H1 (cell line): ENCODE data around the gene TLK1.

ENCODE experiments used
- ASH2L ChIP-seq: fragments of 200-600, 300-600 bp; sonication (generic); IDR thresholded peaks from one replicate; pipeline ENCODE4 v1.7.1; 2017; ENCODE audit warnings: low read length
- BRCA1 ChIP-seq: IDR thresholded peaks from 2 replicates; pipeline ENCODE4 v1.6.1; 2012; ENCODE audit warnings: low read depth, low read length, improper control_type of control experiment
- EP300 ChIP-seq, 2 experiments: IDR thresholded peaks; 1 replicate in 1 of 2; 2 replicates in 1 of 2; pipeline ENCODE4 v1.6.1; 2011 to 2012; ENCODE audit warnings: low read depth in 2 of 2, low read length in 2 of 2, mild to moderate bottlenecking in 2 of 2, borderline replicate concordance in 1 of 2, inconsistent platforms in 1 of 2, moderate library complexity in 1 of 2
- EZH2 ChIP-seq: fragments of 200-600 bp; sonication (generic); IDR thresholded peaks from 2 replicates; pipeline ENCODE4 v1.7.1; 2012; ENCODE audit warnings: low read depth, mild to moderate bottlenecking, moderate library complexity, low read length, inconsistent platforms; ENCODE audit not compliant: severe bottlenecking
- JUND ChIP-seq: IDR thresholded peaks from 2 replicates; pipeline ENCODE4 v1.6.1; 2011; ENCODE audit warnings: mild to moderate bottlenecking, improper control_type of control experiment, low read length
- KDM5A ChIP-seq: fragments of 200-600 bp; IDR thresholded peaks from 2 replicates; pipeline ENCODE4 v1.7.1; 2012; ENCODE audit warnings: mild to moderate bottlenecking, low read length, inconsistent platforms, mixed read lengths
- POLR2A ChIP-seq, 2 experiments: IDR thresholded peaks; 1 replicate in 1 of 2; 2 replicates in 1 of 2; pipeline ENCODE4 v1.6.1; 2011; ENCODE audit warnings: low read depth in 2 of 2, low read length in 2 of 2, mild to moderate bottlenecking in 2 of 2; ENCODE audit errors: control extremely low read depth in 1 of 2
- POLR2AphosphoS5 ChIP-seq: IDR thresholded peaks from 2 replicates; pipeline ENCODE4 v1.6.1; 2011; ENCODE audit warnings: low read depth, low read length
- RFX5 ChIP-seq: IDR thresholded peaks from 2 replicates; pipeline ENCODE4 v1.6.1; 2011; ENCODE audit warnings: low read depth, low read length, improper control_type of control experiment, borderline replicate concordance
- SIX5 ChIP-seq: IDR thresholded peaks from 2 replicates; pipeline ENCODE4 v1.6.1; 2011; ENCODE audit warnings: mild to moderate bottlenecking, low read depth, low read length
- TAF1 ChIP-seq: IDR thresholded peaks from 2 replicates; pipeline ENCODE4 v1.6.1; 2011; ENCODE audit warnings: mild to moderate bottlenecking, low read depth, low read length
- TF ChIP-seq, protein P1 (sequence below): IDR thresholded peaks from 2 replicates; pipeline ENCODE4 v1.6.1; 2012; ENCODE audit warnings: inconsistent platforms
- TF ChIP-seq, protein P2 (sequence below), 3 experiments: IDR thresholded peaks; 1 replicate in 2 of 3; 2 replicates in 1 of 3; pipeline versions ENCODE4 v1.5.1 to v1.6.1; 2011; ENCODE audit warnings: low read length in 3 of 3, mild to moderate bottlenecking in 3 of 3, inconsistent platforms in 2 of 3, low read depth in 1 of 3, moderate library complexity in 1 of 3; ENCODE audit not compliant: insufficient read depth in 1 of 3; ENCODE audit errors: control extremely low read depth in 1 of 3
- TF ChIP-seq, protein P3 (sequence below): IDR thresholded peaks from 2 replicates; pipeline ENCODE4 v1.6.1; 2011; ENCODE audit warnings: low read length, improper control_type of control experiment

GRCh38 chr2:171088057-171088834 is 72.4 kb downstream of the TLK1 start:
- TF ChIP-seq, protein P1, sequence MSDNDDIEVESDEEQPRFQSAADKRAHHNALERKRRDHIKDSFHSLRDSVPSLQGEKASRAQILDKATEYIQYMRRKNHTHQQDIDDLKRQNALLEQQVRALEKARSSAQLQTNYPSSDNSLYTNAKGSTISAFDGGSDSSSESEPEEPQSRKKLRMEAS: no peak
- TF ChIP-seq JUND: no peak
- TF ChIP-seq EP300 (IDR thresholded peaks at IDR 0.05; ENCODE audit: borderline replicate concordance in 1 of 2, low read depth in 2 of 2, low read length in 2 of 2): no peak
- no peak for TF ChIP-seq KDM5A
- TF ChIP-seq, protein P2, sequence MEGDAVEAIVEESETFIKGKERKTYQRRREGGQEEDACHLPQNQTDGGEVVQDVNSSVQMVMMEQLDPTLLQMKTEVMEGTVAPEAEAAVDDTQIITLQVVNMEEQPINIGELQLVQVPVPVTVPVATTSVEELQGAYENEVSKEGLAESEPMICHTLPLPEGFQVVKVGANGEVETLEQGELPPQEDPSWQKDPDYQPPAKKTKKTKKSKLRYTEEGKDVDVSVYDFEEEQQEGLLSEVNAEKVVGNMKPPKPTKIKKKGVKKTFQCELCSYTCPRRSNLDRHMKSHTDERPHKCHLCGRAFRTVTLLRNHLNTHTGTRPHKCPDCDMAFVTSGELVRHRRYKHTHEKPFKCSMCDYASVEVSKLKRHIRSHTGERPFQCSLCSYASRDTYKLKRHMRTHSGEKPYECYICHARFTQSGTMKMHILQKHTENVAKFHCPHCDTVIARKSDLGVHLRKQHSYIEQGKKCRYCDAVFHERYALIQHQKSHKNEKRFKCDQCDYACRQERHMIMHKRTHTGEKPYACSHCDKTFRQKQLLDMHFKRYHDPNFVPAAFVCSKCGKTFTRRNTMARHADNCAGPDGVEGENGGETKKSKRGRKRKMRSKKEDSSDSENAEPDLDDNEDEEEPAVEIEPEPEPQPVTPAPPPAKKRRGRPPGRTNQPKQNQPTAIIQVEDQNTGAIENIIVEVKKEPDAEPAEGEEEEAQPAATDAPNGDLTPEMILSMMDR (IDR thresholded peaks at IDR 0.05; ENCODE audit: control extremely low read depth in 1 of 3, insufficient read depth in 1 of 3, low read depth in 1 of 3, low read length in 3 of 3): no peak
- TF ChIP-seq TAF1: no peak
- TF ChIP-seq POLR2A (IDR thresholded peaks at IDR 0.05; ENCODE audit: control extremely low read depth in 1 of 2, low read depth in 2 of 2, low read length in 2 of 2): no peak
- no peak for TF ChIP-seq RFX5
- TF ChIP-seq, protein P3, sequence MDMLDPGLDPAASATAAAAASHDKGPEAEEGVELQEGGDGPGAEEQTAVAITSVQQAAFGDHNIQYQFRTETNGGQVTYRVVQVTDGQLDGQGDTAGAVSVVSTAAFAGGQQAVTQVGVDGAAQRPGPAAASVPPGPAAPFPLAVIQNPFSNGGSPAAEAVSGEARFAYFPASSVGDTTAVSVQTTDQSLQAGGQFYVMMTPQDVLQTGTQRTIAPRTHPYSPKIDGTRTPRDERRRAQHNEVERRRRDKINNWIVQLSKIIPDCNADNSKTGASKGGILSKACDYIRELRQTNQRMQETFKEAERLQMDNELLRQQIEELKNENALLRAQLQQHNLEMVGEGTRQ: no peak
- TF ChIP-seq ASH2L: no peak
- no peak for TF ChIP-seq SIX5
- no peak for TF ChIP-seq BRCA1
- no peak for TF ChIP-seq EZH2
- TF ChIP-seq POLR2AphosphoS5: no peak
